K562 (cell line): ENCODE data around the gene SMC4. TPM values are rescaled to one million over a fixed set of nuclear protein-coding genes. Genes with fewer than 3 reads are reported as not detected.
A peak's percentile ranks its signal among the peaks of the same experiment; 100 is the strongest.

Experiments
- ATAC-seq: fragments of 200-7000 bp; cut with Tn5 transposase; 3 replicates; pipeline ENCODE4 v1.9.1; 2020; ENCODE audit warnings: moderate library complexity
- BruUV-seq: library from RNA; stranded (reverse); fragments of 400-500 nt; replicated peaks from 2 replicates; lab custom pipeline; 2021; lab: Mats Ljungman, UMichigan
- CTCF ChIA-PET: fragments of 300-600 bp; formaldehyde crosslinking; extraction: SDS; loops from one replicate; lab custom pipeline; 2021; ENCODE audit warnings: low intra/inter-chr PET ratio; lab: Yijun Ruan, JAX
- POLR2A ChIA-PET: fragments of 300-600, 350-650 bp; sonication (Branson Sonifier 250); formaldehyde crosslinking; extraction: SDS; loops from one replicate; lab custom pipeline; 2021; ENCODE audit warnings: antibody characterized with exemption, inconsistent platforms; lab: Yijun Ruan, JAX
- DNase-seq, 4 experiments: peaks; one replicate each; pipeline versions ENCODE4 v3.0.0 to v3.0.0-alpha.2; 2011 to 2018; ENCODE audit warnings: low spot score in 3 of 4, mixed read lengths in 3 of 4; ENCODE audit errors: extremely low read depth in 1 of 4
- FAIRE-seq: peaks from 2 replicates; lab custom pipeline; 2011; peaks lifted over from hg19 to GRCh38; lab: Jason Lieb, UNC
- H2AFZ ChIP-seq: 2 replicates; pipeline ENCODE4 v1.6.0; 2011; ENCODE audit warnings: low read depth, low read length, control low read depth, inconsistent platforms
- H3K27ac ChIP-seq: fragments of 200-600 bp; 3 replicates; pipeline ENCODE4 v1.8.0; 2011; ENCODE audit warnings: low read depth, mild to moderate bottlenecking, control low read depth, inconsistent platforms, low read length, moderate library complexity, mixed read lengths; ENCODE audit errors: extremely low read depth
- H3K27me3 ChIP-seq, 2 experiments: fragments of 300-600 bp in 1 of 2; 2 replicates in 1 of 2; 3 replicates in 1 of 2; pipeline versions ENCODE4 v1.6.0 to v1.8.0; 2011; ENCODE audit warnings: inconsistent platforms in 2 of 2, low read length in 2 of 2, mild to moderate bottlenecking in 1 of 2, mixed read lengths in 1 of 2, moderate library complexity in 1 of 2; ENCODE audit not compliant: control insufficient read depth in 2 of 2, insufficient read depth in 2 of 2
- H3K36me3 ChIP-seq: fragments of 300-600 bp; 3 replicates; pipeline ENCODE4 v1.8.0; 2011; ENCODE audit warnings: mild to moderate bottlenecking, low read length, inconsistent platforms; ENCODE audit not compliant: control insufficient read depth, insufficient read depth
- H3K4me1 ChIP-seq, 2 experiments: fragments of 200-600 bp in 1 of 2; replicated peaks in 1 of 2; 2 replicates in 1 of 2; 3 replicates in 1 of 2; pipeline versions ENCODE4 v1.5.1 to v1.8.0; 2011; ENCODE audit warnings: inconsistent platforms in 2 of 2, low read length in 2 of 2, mild to moderate bottlenecking in 1 of 2, mixed read lengths in 1 of 2, moderate library complexity in 1 of 2; ENCODE audit not compliant: control insufficient read depth in 2 of 2, insufficient read depth in 2 of 2
- H3K4me2 ChIP-seq: 2 replicates; pipeline ENCODE4 v1.6.1; 2011; ENCODE audit warnings: low read length, control low read depth, inconsistent platforms, mixed read lengths; ENCODE audit not compliant: insufficient read depth
- H3K4me3 ChIP-seq: fragments of 200-600 bp; sonication (generic), shearing (Covaris generic); 2 replicates; pipeline ENCODE4 v1.5.1; 2016; ENCODE audit warnings: control low read depth, inconsistent platforms
- H3K79me2 ChIP-seq: fragments of 200-600 bp; 3 replicates; pipeline ENCODE4 v1.8.0; 2011; ENCODE audit warnings: low read length, inconsistent platforms; ENCODE audit not compliant: control insufficient read depth, insufficient read depth
- H3K9ac ChIP-seq, 2 experiments: 2 replicates each; pipeline versions ENCODE4 v1.6.0 to v1.6.1; 2011; ENCODE audit warnings: low read depth in 2 of 2, low read length in 2 of 2, control low read depth in 1 of 2, inconsistent platforms in 1 of 2, mild to moderate bottlenecking in 1 of 2, mixed read lengths in 1 of 2; ENCODE audit not compliant: insufficient read depth in 1 of 2
- H3K9me1 ChIP-seq: one replicate; pipeline ENCODE4 v1.6.0; 2011; ENCODE audit warnings: inconsistent platforms, mild to moderate bottlenecking, low read length, moderate library complexity; ENCODE audit not compliant: control insufficient read depth, insufficient read depth
- H3K9me3 ChIP-seq: replicated peaks from 2 replicates; pipeline ENCODE4 v1.5.1; 2011; ENCODE audit warnings: low read depth, low read length, inconsistent platforms; ENCODE audit not compliant: control insufficient read depth, insufficient read depth
- H4K20me1 ChIP-seq: replicated peaks from 2 replicates; pipeline ENCODE4 v1.6.1; 2011; ENCODE audit warnings: low read length, inconsistent platforms, mixed read lengths; ENCODE audit not compliant: control insufficient read depth, insufficient read depth
- HEY1 ChIP-seq: fragments of 250-450 bp; sonication (Bioruptor Pico); IDR thresholded peaks from 2 replicates; pipeline ENCODE4 v1.5.0; 2020; ENCODE audit warnings: mild to moderate bottlenecking, moderate library complexity, borderline replicate concordance
- KHSRP ChIP-seq: fragments of 450-650 bp; IDR thresholded peaks from 2 replicates; pipeline ENCODE4 v1.6.1; 2017
- PML ChIP-seq: IDR thresholded peaks from 2 replicates; pipeline ENCODE4 v1.6.1; 2012; ENCODE audit warnings: low read length, inconsistent platforms
- POLR2A ChIP-seq: fragments of 450-650 bp; conservative IDR thresholded peaks from 2 replicates; pipeline ENCODE4 v1.6.1; 2016
- POLR2B ChIP-seq: fragments of 450-650 bp; IDR thresholded peaks from 2 replicates; pipeline ENCODE4 v1.6.1; 2018; ENCODE audit warnings: low read depth; ENCODE audit not compliant: partially characterized antibody
- POLR2G ChIP-seq: fragments of 200-400 bp; formaldehyde crosslinking; IDR thresholded peaks from 2 replicates; pipeline ENCODE4 v1.6.1; 2017; ENCODE audit warnings: low read depth, mild to moderate bottlenecking, antibody characterized with exemption, low read length, moderate library complexity
- SMC3 ChIP-seq: conservative IDR thresholded peaks from 2 replicates; pipeline ENCODE4 v1.6.1; 2011; ENCODE audit warnings: low read depth, low read length, improper control_type of control experiment; ENCODE audit not compliant: insufficient read depth
- SUPT5H ChIP-seq: fragments of 450-650 bp; IDR thresholded peaks from 2 replicates; pipeline ENCODE4 v1.6.1; 2016
- TAL1 ChIP-seq: fragments of 450-650 bp; IDR thresholded peaks from 2 replicates; pipeline ENCODE4 v1.6.1; 2016; ENCODE audit warnings: mild to moderate bottlenecking
- ZNF785 ChIP-seq: fragments of 250-450 bp; sonication (Bioruptor Pico); IDR thresholded peaks from 2 replicates; pipeline ENCODE4 v1.4.0; 2020; ENCODE audit warnings: mild to moderate bottlenecking
- WGBS: fragments of 100-300 bp; shearing (Covaris generic); methylation state at CpG from one replicate; pipeline ENCODE4 v1.1.6; 2016; ENCODE audit warnings: low coverage, mixed read lengths; ENCODE audit not compliant: insufficient coverage; ENCODE audit errors: missing lambda C conversion rate; 5-methylcytosine and 5-hydroxymethylcytosine counted together
- in situ Hi-C: fragments of 300-500 bp; cut with MboI; formaldehyde crosslinking; loops from 4 replicates; pipeline ENCODE4 v1.15.0; 2018; ENCODE audit warnings: inconsistent platforms, mixed read lengths
- intact Hi-C: fragments of 100-400 bp; cut with micrococcal nuclease; formaldehyde crosslinking; loops from 2 replicates; pipeline ENCODE4 v1.14.2; 2022
- polyA plus RNA-seq, 8 experiments: library from polyadenylated mRNA; depleted of rRNA in 4 of 8; stranded (reverse) in 5 of 8; unstranded in 3 of 8; fragments of >200 nt; fragmentation: Nextera tagmentation in 2 of 8; fragmentation: Illumina TruSeq in 1 of 8; extraction: Ambion mirVana in 2 of 8; extraction: Trizol in 1 of 8; gene quantifications; 2 replicates each; pipeline versions ENCODE4 v1.2.1 to v1.2.3, GENCODE V29; 2011 to 2014; ENCODE audit warnings: inconsistent platforms in 1 of 8, missing spikeins in 1 of 8
- total RNA-seq, 7 experiments: library from RNA; depleted of rRNA in 6 of 7; stranded (reverse); fragments of >200 nt in 6 of 7; fragmentation: Illumina TruSeq in 2 of 7; extraction: Trizol in 2 of 7; gene quantifications; 2 replicates each; pipeline versions ENCODE4 v1.2.1 to v1.2.3, GENCODE V29; 2011 to 2021; ENCODE audit warnings: low replicate concordance in 1 of 7

Gene SMC4
- total and polyA plus RNA-seq, 9 of the 15 experiments (the other 6 are each of a cell fraction or from before 2014, with no cell fraction given): 87.9 to 347 (median 176) TPM

DNA sequence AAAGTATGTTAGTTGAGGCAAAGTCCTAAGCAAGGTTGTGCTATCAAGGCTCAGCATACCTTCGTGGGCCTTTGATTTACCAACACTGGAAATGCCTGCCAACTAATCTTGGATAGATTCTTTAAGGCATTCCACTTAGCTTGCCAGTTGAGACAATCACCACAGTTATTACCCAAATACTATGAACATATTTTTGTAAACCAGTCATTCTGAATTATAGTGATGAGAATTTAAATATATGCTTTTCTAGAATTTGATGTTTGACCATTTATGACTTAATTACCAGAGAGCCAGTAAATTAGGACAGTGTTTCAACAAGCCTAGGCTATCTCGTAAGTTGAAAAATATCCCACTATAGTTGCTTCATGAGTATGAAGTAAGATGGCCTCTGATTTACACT is 34.6 kb downstream of the SMC4 start:
- Histone ChIP-seq H3K9me1 (no peaks in the 10 kb centered on the region), H3K27ac (no peak overlapping the region), H4K20me1 (0 out of 2 replicates have a peak, but pooled peaks cover 4% of the 10 kb centered on the region), H3K4me3 (no peak overlapping the region), H3K27me3 (no peaks in the 10 kb centered on the region), H3K4me1 (peaks cover 2 to 3% of the 10 kb centered on the region in 2 experiments; a peak in 2 of 5 replicates), H3K36me3 (peaks cover 96% of the 10 kb centered on the region), H3K9ac (no peak overlapping the region), H3K4me2 (no peak overlapping the region), H3K79me2 (peaks cover 67% of the 10 kb centered on the region), H2AFZ (no peak overlapping the region), H3K9me3 (no peaks in the 10 kb centered on the region)
- no peak for FAIRE-seq
- BruUV-seq: no TSS peak
- intact Hi-C loops (no loop called here), in situ Hi-C loops (no loop called here)
- whole genome bisulfite sequencing: 63% methylated on average over 2 of the region's 2 CpGs
- CTCF ChIA-PET: no interaction called here
- peak; percentile 4; the same call in 2 of the 3 replicates for ATAC-seq
- no peak for DNase-seq
- POLR2A ChIA-PET: interaction anchor here (0.8 to 3.8 kb wide), 2 partner anchors 16 to 265 kb away, joined by 5 to 38 read pairs; partner anchors contain the start of gene TRIM59
- 0 out of 2 replicates have a peak, but pooled peaks have one; percentile 10 for TF ChIP-seq KHSRP
- TF ChIP-seq SMC3: no peak
- peak; percentile 41; the same call in 1 of the 2 replicates for TF ChIP-seq POLR2A

DNA sequence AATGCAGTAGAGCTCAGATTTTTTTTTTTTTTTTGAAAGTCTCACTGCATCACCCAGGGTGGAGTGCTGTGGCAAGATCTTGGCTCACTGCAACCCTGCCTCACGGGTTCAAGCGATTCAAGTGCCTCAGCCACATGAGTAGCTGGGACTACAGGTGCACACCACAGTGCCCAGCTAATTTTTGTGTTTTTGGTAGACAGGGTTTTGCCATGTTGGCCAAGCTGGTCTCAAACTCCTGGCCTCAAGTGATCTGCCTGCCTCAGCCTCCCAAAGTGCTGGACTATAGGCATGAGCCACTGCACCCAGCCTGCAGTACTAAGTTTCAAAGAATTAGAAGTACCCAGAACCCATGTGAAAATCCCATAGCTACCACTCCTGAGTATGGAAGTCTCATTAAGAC is 35.6 kb downstream of the SMC4 start:
- ChIA-PET CTCF (no interaction called here), POLR2A (interaction anchor here (1.2 to 3.8 kb wide), 6 partner anchors 9 to 20 kb away, joined by 3 to 38 read pairs (median 6); partner anchors contain the start of gene TRIM59)
- BruUV-seq: no TSS peak
- Histone ChIP-seq H2AFZ (no peak overlapping the region), H3K79me2 (peaks cover 77% of the 10 kb centered on the region), H3K4me2 (no peak overlapping the region), H3K9me1 (no peaks in the 10 kb centered on the region), H3K36me3 (peaks cover 96% of the 10 kb centered on the region), H3K4me1 (peaks cover 2 to 3% of the 10 kb centered on the region in 2 experiments; a peak in 3 of 5 replicates), H3K4me3 (no peak overlapping the region), H3K27ac (no peak overlapping the region), H4K20me1 (0 out of 2 replicates have a peak, but pooled peaks cover 4% of the 10 kb centered on the region), H3K27me3 (no peaks in the 10 kb centered on the region)
- FAIRE-seq: no peak
- intact Hi-C loops: no loop called here
- DNase-seq: no peak
- peak; percentile 42; the same call in 1 of the 2 replicates for TF ChIP-seq POLR2G
- TF ChIP-seq POLR2A: 0 out of 2 replicates have a peak, but pooled peaks have one; percentile 42
- TF ChIP-seq SUPT5H: peak; percentile 52; the same call in 1 of the 2 replicates
- TF ChIP-seq PML: 0 out of 2 replicates have a peak, but pooled peaks have one; percentile 6
- TF ChIP-seq TAL1: no peak
- peak; percentile 23 for TF ChIP-seq POLR2B
- TF ChIP-seq ZNF785 (CRISPR knock-in tag): no peak
- TF ChIP-seq HEY1 (CRISPR knock-in tag): no peak
- TF ChIP-seq, all 486 proteins: peak for 5
- Histone ChIP-seq H3K9ac (no peak overlapping the region; a peak in 1 of 4 replicates), H3K9me3 (no peaks in the 10 kb centered on the region)
- in situ Hi-C loops: no loop called here
- 96% methylated on average over 2 of the region's 2 CpGs for WGBS
- ATAC-seq: peak; percentile 48
